Stimulated activated CD8-positive, alpha-beta memory T cell treated with anti-CD3 and anti-CD28 coated beads, Interleukin-12 subunit alpha, Interleukin-12 subunit beta, amount 100 ng/mL, for 24 hours (primary cell): ENCODE data around the gene APOBEC3H.

Source experiments
- DNase-seq: peaks from one replicate; pipeline ENCODE4 v3.0.0-alpha.2; 2020; ENCODE audit errors: extremely low read depth

Gene APOBEC3H

DNA sequence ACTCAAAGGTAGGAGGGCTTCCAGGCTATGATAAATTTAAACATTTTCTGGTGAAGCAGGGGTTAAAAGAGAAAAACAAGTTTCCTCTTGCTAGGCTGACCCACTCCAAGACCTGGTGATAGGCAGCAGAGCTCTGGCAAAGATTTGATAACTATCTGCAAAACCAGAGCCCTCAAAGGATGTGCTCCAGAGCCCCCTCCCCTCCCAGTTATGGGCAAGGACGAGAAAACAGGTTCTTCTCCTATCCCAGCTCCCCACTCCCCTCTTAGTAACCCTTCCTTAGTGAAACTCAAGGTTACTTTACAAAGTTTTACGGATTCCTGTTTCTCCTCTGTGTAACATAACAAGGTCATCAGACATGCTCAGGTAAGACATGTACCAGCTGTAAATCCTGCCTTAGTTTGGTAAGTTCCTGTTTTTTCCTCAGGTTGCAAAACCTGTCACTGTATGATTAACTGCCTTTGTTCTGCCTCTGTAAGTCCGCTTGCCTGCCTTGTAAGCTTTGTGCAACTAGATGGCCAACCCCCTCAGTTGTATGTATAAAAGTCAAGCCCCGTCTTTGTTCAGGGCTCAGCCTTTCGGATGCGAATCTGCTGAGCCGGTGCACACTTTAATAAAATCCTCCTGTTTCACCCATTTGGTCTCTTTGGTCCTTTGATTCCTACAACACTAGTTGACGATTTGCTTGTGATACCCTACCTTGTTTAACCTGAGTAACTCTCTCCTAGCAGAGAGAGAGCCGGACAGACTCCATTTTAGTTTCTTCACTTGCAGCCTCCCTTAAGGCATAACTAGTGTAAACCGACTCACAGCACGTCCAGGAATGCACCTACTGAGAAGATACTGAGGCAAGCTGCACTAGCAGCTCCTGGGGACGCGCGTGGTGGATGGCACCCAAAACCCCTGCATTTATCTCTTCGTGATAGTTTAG, 13.9 kb downstream of the APOBEC3H start:
- DNase-seq: no peak

GRCh38 chr22:39114112-39114511, 17.1 kb downstream of the APOBEC3H start:
- no peak for DNase-seq

DNA sequence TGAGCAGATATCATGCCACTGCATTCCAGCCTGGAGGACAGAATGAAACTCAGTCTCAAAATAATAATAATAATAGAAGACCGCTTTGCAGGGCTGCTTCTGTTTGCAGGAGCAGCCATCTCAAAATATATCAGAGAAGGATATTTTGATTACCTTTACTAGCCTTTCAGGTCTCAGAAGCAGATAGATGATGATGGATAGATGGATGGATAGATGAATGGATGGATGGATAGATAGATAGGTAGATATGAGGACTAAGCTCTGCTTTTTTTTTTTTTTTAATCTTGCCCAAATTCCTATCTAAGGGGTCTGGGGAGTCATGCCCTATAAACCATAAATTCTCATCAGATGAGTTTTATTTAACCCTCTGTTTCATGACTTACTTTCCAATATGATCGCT, 18.5 kb downstream of the APOBEC3H start:
- no peak for DNase-seq

GRCh38 chr22:39115977-39116621, 19.1 kb downstream of the APOBEC3H start:
- DNase-seq: no peak

DNA sequence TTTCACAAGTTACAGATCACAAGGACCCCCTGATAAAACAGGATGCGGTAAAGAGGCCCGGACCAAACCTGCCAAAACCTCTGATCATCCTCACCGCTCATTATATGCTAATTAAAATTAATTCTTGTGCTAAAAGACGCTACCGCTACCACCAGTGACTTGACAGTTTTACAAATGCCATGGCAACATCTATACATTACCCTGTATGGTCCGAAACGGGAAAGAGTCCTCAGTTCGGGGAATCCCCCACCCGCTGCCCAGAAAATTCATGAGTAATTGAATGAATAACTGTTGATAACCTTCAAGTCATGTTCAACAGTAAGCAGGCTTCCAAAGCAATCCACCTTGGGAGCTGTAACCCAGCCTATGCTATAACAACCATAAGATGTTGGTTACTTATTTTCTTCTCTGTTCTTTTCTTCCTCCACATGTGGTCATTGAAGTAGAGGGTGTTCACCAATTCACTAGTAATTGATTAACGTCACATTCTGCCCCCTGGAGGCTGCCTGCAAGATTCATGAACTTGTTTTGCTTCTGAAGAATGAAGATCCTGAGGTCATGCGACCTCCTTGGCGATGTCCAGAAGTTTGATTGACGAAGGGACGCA, 20.6 kb downstream of the APOBEC3H start:
- DNase-seq: peak; percentile 46

GRCh38 chr22:39120983-39121382, 23.9 kb downstream of the APOBEC3H start:
- DNase-seq: no peak

- DNase-seq: no peak
Observed at GRCh38 chr22:39122772-39123470, 25.9 kb downstream of the APOBEC3H start.

GRCh38 chr22:39123751-39124581, 26.9 kb downstream of the APOBEC3H start:
- no peak for DNase-seq

- no peak for DNase-seq
Observed at GRCh38 chr22:39125622-39126021, 28.6 kb downstream of the APOBEC3H start.

DNA sequence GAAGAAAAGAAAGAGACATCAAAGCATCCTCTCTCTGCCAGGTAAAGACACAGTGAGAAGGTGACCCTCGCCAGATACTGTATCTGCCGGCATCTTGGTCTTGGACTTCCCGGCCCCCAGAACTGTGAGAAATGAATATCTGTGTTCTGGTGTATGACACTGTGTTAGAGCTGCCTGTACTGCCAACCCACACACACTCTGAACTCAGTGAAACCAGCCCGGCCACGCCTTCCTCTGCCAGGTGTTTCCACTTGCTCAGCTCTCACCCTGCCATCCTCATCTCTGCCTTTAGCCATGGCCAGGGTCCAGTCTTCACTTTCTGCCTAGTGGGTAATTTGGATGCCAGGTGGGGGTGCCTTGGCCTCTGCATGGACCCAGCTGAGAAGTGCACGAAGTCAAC, 31.5 kb downstream of the APOBEC3H start:
- no peak for DNase-seq

- DNase-seq: no peak
Observed at GRCh38 chr22:39129081-39129480, 32.0 kb downstream of the APOBEC3H start.

DNA sequence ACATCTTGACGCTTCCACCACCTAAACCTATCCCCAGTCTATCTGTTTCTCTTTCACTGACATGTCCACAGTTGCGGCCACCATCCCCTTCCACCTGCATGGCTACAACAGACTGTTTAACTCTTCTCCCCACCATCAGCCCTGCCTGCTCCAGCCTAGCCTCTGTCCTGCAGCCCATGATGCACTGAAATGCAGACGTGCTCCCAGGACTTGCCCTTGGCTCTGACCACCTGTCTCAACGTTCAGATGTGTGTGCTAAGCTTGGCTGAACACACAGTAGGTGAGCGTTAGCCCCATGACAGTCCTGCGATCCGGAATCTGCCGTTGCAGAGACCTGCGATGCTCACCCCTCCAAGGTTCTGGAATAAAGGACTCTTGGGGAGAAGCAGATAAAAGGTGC, 32.7 kb downstream of the APOBEC3H start:
- DNase-seq: no peak

DNA sequence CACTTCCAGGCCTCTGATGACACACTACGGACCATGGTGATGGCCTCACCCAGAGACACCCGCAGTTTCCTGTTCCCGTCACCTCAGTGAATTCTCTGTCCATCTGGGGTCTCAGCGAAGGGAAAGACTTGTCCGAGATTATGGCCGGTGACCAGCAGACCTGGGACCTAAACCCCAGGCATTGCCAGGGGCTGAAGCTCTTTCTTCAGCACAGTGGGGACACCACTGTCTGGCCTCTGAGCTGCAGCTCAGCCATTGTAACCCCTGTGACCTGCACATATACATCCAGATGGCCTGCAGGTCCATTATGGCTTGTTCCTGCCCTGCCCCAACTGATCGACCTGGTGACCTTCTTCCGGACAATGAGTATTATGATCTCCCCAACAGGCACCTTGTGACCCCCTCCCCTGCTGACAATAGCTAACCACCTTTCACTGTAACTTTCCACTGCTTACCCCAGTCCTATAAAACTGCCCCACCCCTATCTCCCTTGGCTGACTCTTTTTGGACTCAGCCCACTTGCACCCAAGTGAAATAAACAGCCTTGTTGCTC, 33.2 kb downstream of the APOBEC3H start:
- no peak for DNase-seq

DNA sequence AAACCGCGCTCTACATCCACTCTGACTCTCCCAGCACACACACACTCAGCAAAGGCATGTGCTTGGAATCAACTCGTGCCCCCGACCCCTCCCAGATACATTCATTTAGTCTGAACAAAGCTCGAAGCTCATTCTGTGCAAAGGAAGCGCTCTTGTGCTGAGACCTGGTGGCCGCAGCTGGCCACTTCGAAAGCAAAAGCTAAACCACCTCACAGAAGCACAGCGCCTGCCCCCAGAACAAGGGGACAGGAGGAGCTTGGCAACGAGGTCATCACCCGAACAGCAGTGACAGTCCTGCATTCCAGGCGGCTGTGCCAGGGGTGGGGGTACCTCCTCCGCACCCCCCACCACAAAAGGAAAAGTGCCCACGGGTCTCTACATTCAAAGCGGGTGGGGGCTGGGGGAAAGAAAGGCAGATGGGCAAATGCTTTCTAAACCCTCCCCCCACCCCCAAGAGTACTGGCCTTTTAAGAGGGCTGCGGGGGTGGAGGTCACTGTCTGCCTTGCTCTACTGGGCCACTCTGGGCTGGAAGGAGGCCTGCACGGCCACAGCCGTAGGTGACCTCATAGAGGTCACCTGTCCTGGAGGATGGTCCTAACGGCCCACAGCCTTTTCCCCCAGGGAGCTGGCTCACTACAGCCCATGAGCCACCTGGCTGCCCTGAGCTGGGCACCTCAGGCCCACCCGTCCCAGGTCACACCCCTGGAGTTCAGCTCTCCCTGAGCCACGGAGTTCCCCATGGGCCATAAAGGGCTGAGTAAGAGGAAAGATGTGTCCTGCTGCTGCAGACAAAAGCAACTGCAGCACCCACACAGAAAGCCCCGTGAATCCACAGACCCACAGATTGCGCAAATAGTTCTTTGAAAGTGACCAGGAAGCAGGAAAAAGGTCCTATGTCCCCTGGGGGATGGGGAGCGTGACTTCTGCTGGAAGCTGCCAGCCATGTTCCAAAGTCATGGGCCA, 34.1 kb downstream of the APOBEC3H start:
- DNase-seq: no peak

- no peak for DNase-seq
Observed at GRCh38 chr22:39132281-39132680, 35.2 kb downstream of the APOBEC3H start.

DNA sequence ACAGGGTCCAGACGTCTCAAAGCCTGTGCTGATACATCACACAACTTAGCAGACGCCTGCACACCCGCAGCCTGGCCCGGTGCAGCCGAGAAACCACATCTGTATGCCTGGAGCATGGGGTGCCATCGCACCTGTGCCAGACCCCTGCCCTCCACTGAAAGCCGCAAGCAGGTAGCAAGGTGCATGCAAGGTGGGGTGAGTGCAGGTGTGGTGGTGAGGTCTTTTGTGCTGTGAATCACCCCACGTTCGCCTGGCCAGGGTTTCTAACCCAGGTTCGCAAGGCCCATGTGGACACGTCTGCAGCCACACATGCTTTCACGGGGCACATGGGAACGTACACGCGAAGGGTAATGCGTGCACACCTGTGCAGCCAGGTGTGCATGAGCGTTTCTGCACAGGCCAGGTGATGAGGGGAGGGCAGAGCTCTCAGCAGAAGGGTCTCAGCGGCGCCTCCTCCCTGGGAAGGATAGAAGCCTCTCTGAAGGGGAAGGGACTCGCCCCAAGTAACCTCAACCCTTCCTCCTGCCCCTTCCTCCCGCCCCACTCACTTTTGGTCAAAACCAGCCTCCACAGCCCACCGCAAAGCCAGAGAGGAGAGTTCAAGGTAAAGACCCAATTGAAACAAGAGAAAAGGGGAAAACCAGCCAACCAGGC, 36.0 kb downstream of the APOBEC3H start:
- DNase-seq: no peak

- no peak for DNase-seq
Observed at GRCh38 chr22:39133871-39134270, 36.8 kb downstream of the APOBEC3H start.

DNA sequence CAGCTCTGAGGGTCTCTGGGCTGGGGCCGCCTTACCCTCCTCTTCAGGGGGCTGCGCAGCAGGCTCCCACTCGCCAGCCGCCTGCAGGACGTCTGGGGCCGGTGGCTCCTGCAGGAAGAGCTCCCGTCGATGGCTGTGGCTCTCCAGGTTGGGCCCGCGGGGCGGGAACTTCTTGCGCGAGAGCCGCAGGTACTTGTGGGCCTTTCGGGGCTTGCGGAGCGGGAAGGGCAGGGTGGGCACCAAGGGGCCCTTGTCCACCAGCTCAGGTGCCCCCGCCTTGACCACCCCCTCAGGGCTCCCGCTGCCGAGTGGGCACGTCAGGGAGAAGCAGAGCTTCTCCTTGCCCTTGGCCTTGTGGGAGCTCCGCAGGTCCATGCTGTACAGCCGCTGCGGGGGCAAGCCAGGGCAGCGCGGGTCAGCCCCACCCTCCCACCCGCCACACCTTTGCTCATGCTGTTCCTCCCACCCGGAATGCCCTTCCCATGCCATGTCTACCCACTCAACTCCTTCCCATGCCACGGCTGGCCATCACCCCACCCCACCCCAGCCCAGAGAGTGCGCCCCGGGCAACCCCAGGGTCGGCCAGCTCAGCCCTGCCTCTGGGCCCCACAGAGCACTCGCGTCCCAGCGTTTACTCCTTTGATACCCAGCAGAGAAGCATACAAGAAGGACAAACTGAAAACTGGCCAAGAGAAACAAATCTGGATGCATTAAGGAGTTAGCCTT, 37.5 kb downstream of the APOBEC3H start:
- DNase-seq: no peak
